ENCODE measurements around the gene GRIN1.
"Not testable (repeated sequence)": the region's sequence is repeated elsewhere in the genome, so short reads cannot be mapped to it uniquely, and the experiment has no call there.

GRIN1 gene

DNA sequence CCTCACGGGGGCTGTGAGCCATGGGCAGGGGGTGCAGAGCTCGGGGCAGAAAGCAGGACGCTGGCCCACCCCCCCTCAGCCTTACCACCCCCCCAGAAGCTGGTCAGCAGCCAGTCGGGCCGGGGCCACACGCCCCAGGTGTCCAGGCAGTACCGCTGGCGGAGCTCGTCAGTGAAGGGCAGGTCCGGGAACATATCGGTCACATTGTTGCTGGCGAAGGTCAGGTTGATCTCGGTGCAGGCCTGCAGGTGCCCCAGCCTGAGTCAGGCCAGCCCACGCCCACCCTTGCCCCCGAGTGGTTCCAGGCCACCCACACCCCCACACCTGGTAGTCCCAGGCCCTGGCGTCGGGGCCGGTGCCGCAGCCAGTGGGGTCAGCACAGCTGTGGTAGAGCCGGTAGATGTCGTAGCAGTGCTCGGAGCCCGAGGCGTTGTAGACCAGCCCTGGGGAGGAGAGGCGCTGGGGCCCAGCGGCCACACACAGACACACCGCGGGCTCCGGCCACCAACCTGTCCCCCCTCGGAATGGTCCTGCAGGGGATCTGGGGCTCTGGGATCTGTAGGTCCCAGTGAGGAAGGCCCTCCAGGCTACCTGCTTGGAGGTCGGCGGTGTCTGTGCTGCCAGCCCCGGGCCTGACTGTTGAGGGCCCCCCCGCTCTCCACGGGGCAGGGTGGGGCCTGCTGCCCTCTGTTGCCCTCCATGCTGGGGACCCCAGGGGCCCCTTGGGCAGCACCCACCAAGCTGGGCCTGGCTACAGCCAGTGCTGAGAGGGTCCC lies 27.0 kb upstream of the GRIN1 start:
- DNase-seq = no peak

DNA sequence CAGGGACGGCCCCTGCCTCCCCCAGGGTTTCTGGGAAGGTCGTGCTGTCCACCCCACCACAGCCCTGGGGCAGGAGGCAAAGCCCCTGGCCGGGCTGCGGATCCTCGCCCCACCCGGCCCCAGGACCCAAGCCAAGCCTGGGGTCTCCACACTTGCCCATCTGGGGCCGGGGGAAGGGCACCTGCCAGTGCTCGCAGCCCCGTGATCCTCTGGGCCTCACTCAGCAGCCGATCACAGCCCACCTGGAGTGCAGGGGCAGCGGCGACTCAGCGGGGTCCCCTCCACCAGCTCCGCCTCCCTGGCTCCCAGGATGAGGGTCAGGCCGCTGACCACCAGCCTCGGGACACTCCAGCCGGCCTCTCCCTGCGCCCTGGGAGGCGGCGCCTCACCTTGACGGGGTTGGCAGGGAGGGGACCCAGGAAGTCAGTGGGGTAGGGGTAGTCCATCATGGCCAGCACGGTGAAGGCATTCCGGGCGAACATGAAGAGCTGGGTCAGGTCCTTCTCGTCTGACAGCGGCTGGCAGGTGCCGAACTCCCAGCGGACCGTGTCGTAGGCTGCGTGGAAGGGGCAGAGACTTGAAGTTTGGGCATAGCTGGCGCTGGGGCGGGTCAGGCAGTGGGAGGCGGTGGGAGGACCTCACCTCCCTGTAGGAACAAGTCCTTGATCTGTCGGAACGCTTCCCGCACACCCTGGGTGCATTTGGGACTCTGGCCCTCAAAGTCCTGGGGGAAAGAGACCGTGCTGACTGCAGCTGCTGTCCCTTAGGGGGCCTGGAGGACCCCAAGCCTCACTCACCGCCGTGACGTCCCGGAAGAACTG lies 26.2 kb upstream of the GRIN1 start:
- DNase-seq = no peak

DNA sequence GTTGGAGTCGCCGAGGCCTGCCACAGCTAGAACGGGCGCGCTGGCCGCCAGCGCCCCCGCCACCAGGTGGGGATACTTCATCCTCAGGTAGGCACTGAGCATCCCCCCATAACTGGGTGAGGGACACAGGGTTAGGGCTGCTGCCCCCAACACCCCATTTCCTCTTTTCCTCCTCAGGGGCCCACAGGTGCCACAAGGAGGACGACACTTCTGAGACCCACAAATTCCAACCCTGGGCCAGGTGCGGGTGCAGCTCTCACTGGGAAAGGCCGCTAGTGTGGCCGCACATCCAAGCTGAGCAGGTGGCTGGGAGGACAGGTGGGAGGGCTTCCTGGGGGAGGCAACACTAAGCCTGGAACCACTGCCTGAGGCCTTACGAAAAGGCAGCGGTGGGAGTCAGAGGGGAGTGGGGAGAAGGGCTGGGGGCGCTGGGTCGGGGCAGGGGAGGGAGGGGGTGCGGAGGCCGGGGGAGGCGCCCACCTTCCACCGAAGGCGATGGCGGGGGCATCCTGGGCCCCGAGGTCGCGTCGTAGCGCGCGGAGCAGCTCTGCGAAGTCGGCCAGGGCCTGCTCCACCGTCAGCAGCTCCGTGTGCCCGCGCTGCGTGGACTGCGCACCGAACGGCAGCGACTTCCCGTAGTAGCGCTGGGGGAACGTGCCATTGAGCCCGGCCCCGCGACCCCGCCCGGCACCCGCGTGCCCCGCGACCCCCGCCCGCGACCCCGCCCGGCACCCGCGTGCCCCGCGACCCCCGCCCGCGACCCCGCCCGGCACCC lies 25.4 kb upstream of the GRIN1 start:
- DNase-seq = no peak

DNA sequence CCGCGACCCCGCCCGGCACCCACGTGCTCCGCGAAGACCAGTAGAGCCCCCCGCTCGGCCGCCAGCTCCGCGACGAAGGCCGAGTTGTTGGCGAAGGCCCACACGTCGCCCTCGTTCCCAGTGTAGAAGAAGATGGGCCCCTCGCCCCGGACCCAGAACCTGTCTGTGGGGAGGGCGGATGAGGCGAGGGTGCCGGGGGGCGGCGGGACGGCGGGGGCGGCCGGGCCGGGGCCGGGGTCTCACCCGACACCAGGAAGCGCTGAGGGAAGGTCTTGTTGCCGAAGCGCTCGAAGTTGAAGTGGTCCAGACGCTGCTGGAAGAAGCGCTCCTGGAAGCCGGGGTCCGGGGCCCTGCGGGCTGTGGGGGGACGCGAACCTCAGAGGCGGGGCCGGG lies 24.7 kb upstream of the GRIN1 start:
- no peak for DNase-seq

GRCh38 chr9:137114613-137115393 lies 24.2 kb upstream of the GRIN1 start, which contains the start of gene DPP7:
Gene DPP7 (minus strand): TSS chr9:137114733. CDS start chr9:137114713, 20 bp downstream.
- peak; percentile 19 to 62 for DNase-seq

DNA sequence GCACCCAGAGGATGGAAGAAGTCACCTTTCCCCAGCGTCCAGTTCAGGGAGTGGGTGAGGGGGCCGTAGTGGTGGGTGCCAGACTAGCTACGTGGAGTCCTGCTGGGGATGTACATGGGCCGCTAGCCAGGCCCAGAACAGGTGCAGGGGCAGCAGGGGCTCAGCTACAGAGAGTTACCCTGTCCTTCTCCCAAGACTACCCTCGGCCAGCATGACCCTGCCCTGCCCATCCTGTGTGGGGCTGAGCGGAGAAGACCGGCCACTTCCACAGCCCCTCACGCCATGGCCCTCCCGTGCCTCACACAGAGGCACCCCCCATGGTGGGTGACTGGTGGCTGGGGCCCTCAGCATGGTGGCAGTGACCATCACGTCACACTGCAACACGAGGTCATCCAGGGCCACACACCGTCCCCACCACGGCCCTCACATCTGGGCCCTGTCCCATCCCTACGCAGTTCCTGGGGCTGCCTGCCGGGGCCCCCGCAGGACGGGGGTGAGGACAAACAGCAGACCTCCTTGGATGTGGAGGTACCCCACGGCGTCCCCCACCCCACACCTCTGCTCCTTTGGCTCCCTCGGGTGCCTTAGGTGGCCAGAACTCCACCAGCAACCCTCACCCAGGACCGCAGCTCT lies 23.4 kb upstream of the GRIN1 start:
- DNase-seq = no peak

DNA sequence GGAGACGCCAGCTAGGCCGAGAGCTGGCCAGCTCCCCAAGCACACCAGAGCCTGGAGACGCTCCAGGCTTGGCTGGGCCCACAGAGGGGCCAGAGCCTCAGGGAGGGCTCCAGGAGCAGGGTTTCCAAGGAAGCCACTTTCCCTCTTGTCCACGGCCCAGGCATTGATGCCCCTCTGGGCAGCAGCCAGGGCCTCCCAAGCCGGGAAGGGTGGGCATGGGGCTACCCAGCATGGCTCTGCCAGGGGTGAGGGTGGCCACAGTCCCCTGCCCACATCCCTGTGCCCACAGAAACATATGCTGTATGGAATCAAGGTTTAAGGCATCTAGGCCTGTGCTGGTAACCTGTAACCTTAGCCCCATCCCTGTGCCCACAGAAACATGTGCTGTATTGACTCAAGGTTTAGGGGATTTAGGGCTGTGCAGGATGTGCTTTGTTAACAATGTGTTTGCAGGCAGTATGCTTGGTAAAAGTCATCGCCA lies 22.9 kb upstream of the GRIN1 start:
- DNase-seq = no peak

DNA sequence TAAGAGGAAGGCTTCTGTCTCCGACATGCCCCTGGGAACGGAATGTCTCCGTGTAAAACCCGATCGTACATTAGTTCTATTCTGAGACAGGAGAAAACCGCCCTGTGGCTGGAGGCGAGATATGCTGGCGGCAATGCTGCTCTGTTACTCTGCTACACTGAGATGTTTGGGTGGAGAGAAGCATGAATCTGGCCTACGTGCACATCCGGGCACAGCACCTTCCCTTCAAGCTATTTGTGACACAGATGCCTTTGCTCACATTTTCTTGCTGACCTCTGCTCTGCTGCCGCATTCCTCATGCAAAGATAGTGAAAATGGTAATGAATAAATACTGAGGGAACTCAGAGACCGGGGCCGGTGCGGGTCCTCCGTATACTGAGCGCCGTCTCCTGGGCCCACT lies 22.2 kb upstream of the GRIN1 start:
- no peak for DNase-seq

DNA sequence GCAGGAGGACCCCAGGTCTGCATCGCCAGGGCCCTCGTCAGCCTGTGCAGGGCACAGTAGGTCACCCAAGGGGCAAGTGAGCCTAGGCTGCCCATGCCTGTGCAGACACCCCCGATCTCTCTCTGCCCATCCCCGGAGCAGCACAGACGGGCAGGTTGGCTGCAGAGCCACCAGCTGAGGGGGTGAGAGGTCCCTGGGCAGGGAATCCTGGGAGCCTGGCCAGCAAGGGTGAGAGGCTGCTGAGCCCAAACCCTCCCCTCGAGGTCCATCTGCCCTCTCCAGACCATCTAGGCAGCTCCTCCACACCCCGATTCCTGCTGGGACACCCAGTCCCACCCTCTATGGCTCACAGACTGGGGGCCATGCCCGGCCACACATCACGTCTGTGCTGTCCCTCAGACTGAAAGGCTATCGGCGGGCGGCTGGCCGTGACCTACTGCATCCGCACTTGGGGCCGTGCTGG lies 21.7 kb upstream of the GRIN1 start:
- no peak for DNase-seq

- DNase-seq = not testable (repeated sequence)
Measured at GRCh38 chr9:137118092-137118603, 20.8 kb upstream of the GRIN1 start.

GRCh38 chr9:137121927-137122795 lies 16.8 kb upstream of the GRIN1 start:
- DNase-seq = not testable (repeated sequence)

DNA sequence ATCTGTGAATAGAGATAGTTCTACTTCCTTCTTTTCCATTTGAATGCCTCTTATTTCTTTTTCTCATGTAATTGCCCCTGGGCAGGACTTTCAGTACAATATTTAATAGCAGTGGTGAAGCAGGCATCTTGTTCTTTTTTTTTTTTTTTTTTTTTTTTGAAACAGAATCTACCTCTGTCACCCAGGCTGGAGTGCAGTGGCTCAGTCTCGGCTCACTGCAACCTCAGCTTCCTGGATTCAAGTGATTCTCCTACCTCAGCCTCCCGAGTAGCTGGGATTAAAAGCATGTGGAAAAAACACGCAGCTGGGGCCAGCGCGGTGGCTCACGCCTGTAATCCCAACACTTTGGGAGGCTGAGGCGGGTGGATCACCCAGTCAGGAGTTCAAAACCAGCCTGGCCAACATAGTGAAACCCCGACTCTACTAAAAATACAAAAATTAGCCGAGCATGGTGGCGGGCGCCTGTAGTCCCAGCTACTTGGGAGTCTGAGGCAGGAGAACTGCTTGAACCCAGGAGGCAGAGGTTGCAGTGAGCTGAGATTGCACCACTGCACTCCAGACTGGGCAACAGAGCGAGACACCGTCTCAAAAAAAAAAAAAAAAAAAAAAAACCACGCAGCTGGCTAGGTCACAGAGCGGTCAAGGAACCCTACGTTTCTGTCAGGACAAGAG lies 16.0 kb upstream of the GRIN1 start:
- DNase-seq = not testable (repeated sequence)

GRCh38 chr9:137123468-137123837 lies 15.5 kb upstream of the GRIN1 start:
- DNase-seq = no peak

- not testable (repeated sequence) for DNase-seq
Measured at GRCh38 chr9:137123952-137124462, 14.9 kb upstream of the GRIN1 start.

DNA sequence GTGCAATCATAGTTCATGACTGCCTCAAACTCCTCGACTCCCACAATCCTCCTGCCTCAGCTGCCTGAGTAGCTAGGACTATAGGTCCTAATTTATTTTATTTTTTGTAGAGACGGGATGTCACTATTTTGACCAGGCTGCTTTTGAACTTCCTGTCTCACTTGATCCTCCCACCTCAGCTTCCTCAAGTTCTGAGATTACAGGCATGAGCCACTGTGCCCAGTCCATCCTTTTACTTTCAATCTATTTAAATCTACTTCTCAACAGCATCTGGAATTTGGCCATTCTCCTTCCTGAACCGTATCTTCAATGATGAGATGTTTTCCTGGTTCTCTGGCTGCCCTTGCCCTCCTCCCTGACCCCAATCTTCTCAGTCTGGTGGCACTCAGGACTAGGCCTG lies 12.2 kb upstream of the GRIN1 start:
- DNase-seq = no peak

DNA sequence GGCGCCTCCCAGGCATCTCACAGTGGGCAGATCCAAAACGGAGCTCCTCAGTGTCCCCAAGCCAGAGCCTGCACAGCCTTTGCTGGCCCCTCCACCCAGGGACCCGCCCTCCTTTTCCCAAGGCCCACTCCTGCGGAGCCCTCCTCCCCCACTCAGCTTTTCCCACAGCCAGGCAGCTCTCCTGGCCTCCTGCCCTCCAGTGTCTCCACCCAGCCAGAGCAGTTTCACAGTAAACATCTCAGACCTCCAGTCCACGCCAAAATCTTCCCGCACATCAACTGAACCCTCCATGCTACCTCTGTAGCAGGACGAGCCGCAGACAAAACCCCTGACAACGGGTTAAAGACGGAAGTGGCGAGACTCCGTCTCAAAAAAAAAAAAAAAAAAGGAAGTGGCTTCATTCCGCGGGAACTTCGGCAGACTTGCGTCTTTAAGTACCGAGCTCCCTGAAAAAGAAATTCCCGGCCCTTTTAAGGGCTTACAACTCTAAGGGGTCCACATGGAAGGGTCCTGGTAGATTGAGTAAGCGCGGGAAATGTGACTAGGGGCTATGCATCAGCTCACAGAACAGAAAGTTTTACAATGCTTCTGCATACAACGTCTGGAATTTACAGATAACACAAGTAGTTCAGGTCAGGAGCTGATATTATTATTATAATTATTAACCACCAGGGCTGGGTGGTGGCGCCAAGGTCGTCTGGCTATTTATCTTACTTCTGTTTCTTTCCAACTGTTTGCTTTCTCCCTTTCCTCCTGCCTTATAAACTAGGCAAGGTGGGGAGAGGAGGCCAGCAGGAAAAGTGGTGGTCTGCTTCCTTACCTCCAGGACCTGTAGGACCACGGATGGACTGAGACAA lies 11.4 kb upstream of the GRIN1 start:
- no peak for DNase-seq

DNA sequence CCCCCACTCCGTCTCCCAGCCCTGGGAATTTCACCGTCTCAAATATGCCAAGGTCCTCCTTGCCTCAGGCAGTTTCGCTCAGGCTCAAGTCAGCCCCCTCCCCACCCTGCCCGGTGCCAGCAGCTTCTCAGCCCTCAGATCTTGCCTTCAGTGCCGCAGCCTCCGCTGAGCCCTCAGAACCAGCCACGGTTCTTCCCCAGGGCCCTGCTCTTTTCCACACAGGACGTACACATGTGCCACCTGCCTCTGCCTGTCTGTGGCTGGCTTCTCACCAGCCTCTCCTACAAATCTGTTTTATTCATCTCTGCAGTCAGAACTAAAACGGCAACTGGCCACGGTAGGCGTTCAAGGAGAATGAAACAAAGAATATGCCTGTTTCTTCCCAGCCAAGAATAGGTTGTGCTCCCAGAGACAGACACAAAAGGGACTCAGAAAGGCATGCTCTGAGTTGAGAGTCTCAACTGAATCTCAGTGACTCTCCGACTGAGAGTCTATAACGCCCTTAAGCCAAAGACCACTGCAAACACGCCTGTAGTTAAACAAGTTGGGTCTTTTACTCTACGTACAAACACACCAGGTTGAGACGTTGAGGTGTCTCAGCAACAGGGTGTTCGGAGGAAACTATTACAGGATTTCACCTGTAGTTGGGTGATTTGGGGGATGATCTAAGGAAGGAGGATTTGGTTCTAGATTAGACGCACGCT lies 10.6 kb upstream of the GRIN1 start:
- DNase-seq = no peak

DNA sequence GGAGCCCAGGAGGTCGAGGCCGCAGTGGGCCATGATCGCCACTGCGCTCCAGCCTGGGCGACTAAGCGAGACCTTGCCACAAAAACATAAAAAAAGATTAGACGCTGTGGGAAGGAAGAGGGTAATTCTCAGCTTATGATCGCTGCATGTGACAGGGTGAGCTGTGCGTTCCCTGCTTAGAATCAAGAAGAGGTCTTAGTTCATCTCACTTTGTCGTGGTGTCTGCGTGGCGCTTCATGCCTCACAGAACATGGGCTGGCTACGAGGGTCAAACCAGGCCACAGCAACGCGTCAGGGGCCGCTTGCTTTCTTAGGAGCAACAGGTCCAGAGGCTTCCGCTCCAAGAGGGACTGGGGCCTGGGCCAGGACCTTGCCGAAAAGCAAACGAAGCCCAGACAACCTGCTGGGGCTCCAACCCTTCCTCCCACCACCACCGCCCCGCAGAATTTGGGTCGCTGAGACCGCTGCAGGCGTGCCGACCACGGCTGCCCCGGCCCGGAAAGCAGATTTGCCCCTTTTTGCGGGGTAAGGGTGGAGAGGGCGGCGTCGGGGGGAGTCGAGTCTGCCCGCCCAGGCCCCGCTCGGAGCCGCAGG lies 10.0 kb upstream of the GRIN1 start:
- DNase-seq = no peak

All from NCI-H524 (cell line).